GM12801 (cell line): ENCODE data around the gene PRMT3.

Experiments
- TF ChIP-seq, protein P1 (sequence below): IDR thresholded peaks from one replicate; pipeline ENCODE4 v1.5.1; 2011; ENCODE audit warnings: control low read depth; ENCODE audit not compliant: insufficient read length; ENCODE audit errors: extremely low read depth

PRMT3 gene

DNA sequence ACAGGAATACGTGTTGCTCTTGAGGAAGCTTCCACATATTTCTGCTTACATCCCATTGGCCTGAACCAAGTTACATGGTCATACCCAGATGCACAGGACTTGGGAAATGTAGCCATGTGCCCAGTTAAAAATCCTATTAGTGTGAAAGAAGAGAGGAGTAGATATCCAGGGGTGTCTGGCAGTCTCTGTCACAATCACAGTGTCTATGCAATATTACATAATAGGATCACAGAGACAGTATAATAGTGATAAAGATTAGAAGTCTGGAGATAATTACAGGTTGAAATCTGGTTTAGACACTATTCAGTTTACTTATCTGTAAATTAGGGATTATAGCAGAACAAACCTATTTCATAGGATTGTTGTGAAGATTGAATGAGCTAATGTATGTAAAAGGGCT is 149.3 kb downstream of the PRMT3 start:
- TF ChIP-seq, protein P1, sequence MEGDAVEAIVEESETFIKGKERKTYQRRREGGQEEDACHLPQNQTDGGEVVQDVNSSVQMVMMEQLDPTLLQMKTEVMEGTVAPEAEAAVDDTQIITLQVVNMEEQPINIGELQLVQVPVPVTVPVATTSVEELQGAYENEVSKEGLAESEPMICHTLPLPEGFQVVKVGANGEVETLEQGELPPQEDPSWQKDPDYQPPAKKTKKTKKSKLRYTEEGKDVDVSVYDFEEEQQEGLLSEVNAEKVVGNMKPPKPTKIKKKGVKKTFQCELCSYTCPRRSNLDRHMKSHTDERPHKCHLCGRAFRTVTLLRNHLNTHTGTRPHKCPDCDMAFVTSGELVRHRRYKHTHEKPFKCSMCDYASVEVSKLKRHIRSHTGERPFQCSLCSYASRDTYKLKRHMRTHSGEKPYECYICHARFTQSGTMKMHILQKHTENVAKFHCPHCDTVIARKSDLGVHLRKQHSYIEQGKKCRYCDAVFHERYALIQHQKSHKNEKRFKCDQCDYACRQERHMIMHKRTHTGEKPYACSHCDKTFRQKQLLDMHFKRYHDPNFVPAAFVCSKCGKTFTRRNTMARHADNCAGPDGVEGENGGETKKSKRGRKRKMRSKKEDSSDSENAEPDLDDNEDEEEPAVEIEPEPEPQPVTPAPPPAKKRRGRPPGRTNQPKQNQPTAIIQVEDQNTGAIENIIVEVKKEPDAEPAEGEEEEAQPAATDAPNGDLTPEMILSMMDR: no peak

DNA sequence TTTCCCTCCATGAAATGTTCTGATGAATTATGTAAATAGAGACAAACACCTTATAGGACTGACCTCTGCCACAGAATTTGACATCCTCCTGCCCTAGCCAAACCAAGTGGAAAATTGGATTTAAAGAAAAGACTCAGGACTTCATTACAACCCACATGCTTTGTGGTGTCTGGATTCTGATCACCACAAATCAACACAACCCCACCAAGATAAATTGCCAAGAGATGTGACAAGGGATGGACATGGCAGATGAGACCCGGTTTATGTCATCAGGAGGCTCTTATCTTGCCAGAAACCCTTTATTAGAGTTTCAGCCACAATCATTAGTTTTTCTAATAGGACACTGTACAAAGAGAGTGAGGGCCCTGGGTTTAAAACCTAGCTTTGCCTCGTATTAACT is 154.0 kb downstream of the PRMT3 start:
- TF ChIP-seq, protein P1: no peak

DNA sequence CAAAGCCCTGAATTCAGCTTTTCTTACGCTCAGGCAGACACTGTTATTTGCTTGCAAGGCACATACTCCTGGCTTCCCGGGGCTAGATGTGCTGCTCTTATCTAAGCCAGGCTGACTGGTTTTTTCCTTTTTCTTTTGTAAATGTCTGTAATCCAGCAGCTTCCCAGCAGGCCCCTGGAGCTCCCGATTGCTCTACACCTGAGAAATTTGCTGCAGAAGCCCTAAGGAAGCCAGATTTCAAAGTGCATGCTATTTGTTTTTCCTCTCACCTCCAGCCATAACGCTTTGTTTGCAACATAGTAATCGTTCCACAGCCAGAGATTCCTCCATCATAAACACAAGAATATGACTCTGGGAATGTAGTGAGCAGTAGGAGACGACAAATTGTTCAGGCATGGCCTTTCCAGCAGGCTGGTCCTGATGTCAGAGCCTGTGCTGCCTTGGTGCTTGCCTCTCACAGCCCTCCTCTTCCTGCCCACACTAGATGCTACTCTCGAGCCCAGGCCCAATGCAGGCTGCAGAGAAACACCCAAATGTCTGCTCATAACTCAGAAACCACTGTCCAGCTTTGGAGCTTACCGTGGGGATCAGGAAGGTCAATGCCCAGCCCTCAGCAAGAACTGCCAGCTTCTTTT is 157.2 kb downstream of the PRMT3 start:
- TF ChIP-seq, protein P1: no peak

DNA sequence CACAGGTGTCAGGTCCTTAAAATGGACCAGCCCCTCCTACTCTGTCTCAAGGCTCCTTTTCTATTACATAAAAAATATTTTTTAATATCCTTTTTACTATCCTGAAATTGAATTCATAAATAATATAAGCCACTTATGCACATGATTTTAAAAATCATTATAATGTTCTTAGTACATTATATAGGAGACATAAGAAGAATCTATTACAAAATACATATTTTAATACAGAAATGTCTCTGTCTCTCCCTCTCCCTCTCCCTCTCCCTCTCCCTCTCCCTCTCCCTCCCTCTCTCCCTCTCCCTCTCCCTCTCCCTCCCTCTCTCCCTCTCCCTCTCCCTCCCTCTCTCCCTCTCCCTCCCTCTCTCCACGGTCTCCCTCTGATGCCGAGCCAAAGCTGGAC is 159.9 kb downstream of the PRMT3 start:
- TF ChIP-seq, protein P1: no peak

DNA sequence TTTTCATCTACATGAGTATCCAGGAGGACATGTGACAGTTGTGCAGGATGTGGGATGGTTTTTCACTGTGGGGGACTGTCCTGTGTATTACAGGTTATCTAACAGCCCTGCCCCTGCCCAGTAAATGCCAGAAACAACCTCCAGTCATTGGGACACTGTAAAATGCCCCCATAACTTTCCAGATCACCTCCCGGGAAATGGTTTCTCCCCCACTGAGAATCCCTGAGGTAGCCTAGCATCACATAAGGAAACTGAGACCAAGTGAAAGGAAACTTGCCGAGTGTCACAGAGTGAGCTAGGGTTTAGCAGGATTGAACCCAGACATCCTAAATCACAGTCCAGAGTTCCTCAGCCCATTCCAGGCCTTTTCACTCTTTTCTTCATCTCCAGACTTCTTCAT is 163.6 kb downstream of the PRMT3 start:
- TF ChIP-seq, protein P1: no peak

DNA sequence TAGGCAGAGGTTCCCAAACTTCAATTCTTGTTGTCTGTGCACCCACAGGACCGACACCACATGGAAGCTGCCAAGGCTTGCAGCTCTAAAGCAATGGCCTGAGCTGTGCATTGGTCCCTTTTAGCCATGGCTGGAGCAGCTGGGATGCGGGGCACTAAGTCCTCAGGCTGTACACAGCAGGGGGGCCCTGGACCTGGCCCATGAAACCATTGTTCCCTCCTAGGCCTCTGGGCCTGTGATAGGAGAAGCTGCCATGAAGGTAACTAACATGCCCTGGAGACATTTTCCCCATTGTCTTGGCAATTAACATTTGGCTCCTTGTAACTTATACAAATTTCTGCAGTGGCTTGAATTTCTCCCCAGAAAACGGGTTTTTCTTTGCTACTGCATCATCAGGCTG is 168.3 kb downstream of the PRMT3 start:
- TF ChIP-seq, protein P1: no peak

DNA sequence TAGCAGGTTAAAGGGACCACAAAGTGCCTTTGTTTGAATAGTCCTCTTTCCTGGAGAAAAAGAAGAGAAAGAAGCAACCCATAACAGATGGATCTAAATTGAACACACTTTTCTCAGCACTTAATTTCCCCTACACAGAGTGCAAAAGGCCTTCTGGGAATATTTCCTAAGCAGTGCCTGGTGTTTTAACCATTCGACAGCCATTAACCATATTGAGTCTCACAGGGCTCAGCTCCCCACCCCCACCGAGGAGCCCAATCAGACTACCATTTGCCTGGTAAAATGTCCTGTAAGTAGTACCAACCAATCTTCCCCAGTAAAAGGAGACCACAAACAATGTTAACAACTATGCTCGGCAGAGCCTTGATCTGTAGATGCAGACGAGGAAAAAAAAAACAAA is 171.2 kb downstream of the PRMT3 start:
- TF ChIP-seq, protein P1: no peak
